ENCODE measurements around the gene DDX5.
A peak's percentile ranks its signal among the peaks of the same experiment; 100 is the strongest.

The DDX5 gene

GRCh38 chr17:64503341-64503740 is 2.7 kb downstream of the DDX5 start:
- Histone ChIP-seq H3K27me3 (no peaks in the 10 kb centered on the region), H3K27ac (no peak overlapping the region), H3K9me3 (no peaks in the 10 kb centered on the region), H3K4me2 (peak overlapping the region; percentile 76), H3K4me1 (peaks cover 66% of the 10 kb centered on the region), H3K9ac (no peak overlapping the region), H4K20me1 (peaks cover 87% of the 10 kb centered on the region), H3K36me3 (peaks cover 69% of the 10 kb centered on the region), H3K4me3 (0 out of 2 replicates have a peak overlapping the region, but pooled peaks have one; percentile 89)
- no peak for TF ChIP-seq Cebpa-rat (IDR thresholded peaks at IDR 0.05)

- TF ChIP-seq Cebpa-rat (IDR thresholded peaks at IDR 0.05): no peak
- Histone ChIP-seq H3K4me1 (peaks cover 67% of the 10 kb centered on the region), H3K9ac (no peak overlapping the region; the same call in 1 of the 2 replicates), H3K9me3 (no peaks in the 10 kb centered on the region), H4K20me1 (peaks cover 87% of the 10 kb centered on the region), H3K4me2 (peak overlapping the region; percentile 76; the same call in 1 of the 2 replicates), H3K27me3 (no peaks in the 10 kb centered on the region), H3K27ac (no peak overlapping the region), H3K36me3 (peaks cover 69% of the 10 kb centered on the region), H3K4me3 (no peak overlapping the region)
Observed at GRCh38 chr17:64502809-64503208, 3.3 kb downstream of the DDX5 start.

- peaks cover 87% of the 10 kb centered on the region for H4K20me1 ChIP-seq
Observed at GRCh38 chr17:64502021-64502420, 4.1 kb downstream of the DDX5 start.

DNA sequence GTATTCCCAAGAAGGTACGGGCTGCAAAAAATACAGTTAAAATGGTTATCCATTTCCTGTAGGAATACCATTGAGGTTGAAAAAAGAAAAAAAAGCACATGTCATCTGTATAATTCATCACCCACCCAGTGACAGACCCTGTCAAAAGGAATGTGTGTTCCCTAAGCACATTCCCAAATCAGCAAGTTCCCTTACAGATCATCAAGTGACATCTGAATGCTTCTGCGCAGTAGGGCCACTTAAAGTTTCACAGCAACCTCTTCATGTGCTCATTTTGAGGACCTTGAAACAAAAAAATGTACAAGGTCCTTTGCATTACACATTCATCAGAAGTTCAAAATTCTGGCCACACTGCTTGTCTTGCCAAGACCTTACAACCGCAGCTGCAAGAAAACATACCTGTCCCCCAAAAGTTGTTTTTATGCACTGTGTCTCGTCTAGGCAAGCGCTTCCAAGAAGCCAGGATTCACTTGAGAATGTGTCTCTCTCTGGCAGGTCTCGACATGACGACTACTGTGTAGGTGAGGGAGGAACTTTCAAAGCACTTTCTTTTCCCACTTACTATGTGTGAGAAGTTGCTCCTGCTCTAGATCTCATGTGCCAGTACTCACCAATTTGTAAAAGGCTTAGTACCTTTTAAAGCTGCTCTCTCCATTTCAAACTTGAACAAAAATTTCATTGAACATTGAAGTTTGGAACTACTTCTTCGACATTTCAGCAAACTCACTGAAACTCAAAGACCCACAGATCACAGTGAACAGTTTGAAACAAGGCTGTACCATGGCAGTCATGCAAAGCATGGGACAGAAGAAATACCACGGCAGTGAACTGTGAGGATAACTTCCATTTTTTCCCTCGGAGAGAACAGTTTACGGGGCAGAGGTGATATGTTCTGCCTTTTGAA is 5.0 kb downstream of the DDX5 start:
- no peak overlapping the region for H3K4me3 ChIP-seq
- H3K9me3 ChIP-seq: no peaks in the 10 kb centered on the region
- peaks cover 74% of the 10 kb centered on the region for H3K4me1 ChIP-seq
- no peak overlapping the region for H3K9ac ChIP-seq
- no peak overlapping the region for H3K27ac ChIP-seq
- peaks cover 87% of the 10 kb centered on the region for H4K20me1 ChIP-seq
- no peaks in the 10 kb centered on the region for H3K27me3 ChIP-seq
- no peak overlapping the region for H3K4me2 ChIP-seq
- peaks cover 69% of the 10 kb centered on the region for H3K36me3 ChIP-seq
- no peak for TF ChIP-seq Cebpa-rat (IDR thresholded peaks at IDR 0.05)

More at GRCh38 chr17:64502021-64502420, 4.1 kb downstream of the DDX5 start:
- Histone ChIP-seq H3K9ac (no peak overlapping the region), H3K4me1 (peaks cover 74% of the 10 kb centered on the region), H3K27me3 (no peaks in the 10 kb centered on the region), H3K9me3 (no peaks in the 10 kb centered on the region), H3K4me2 (no peak overlapping the region), H3K36me3 (peaks cover 69% of the 10 kb centered on the region), H3K4me3 (no peak overlapping the region), H3K27ac (no peak overlapping the region)
- no peak for TF ChIP-seq Cebpa-rat (IDR thresholded peaks at IDR 0.05)

DNA sequence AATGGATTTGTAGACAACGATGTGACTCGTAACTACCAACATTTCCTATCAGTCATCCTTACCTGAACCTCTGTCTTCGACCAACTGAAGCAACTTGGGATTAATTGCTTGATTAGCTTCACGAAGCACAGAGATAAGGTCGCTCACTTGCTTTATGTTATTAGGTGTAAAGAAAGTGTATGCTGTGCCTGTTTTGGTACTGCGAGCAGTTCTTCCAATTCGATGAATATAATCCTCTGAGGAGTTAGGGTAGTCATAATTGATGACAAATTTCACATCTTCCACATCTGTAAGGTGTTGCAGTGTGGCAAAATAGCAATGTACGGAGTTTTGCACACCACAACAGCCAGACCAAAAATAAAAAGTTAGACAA is 5.6 kb downstream of the DDX5 start:
- TF ChIP-seq Cebpa-rat (IDR thresholded peaks at IDR 0.05): no peak
- Histone ChIP-seq H3K9me3 (no peaks in the 10 kb centered on the region), H4K20me1 (peaks cover 93% of the 10 kb centered on the region), H3K4me2 (no peak overlapping the region), H3K4me3 (no peak overlapping the region), H3K27me3 (no peaks in the 10 kb centered on the region), H3K36me3 (peaks cover 69% of the 10 kb centered on the region), H3K9ac (no peak overlapping the region), H3K27ac (no peak overlapping the region), H3K4me1 (peaks cover 79% of the 10 kb centered on the region)

- H4K20me1 ChIP-seq: peaks cover 93% of the 10 kb centered on the region
- H3K4me1 ChIP-seq: peaks cover 84% of the 10 kb centered on the region
- no peak overlapping the region for H3K9ac ChIP-seq
- no peak overlapping the region for H3K27ac ChIP-seq
- H3K27me3 ChIP-seq: no peaks in the 10 kb centered on the region
- no peak overlapping the region for H3K4me3 ChIP-seq
- 0 out of 2 replicates have a peak overlapping the region, but pooled peaks have one; percentile 1 for H3K4me2 ChIP-seq
- TF ChIP-seq Cebpa-rat (IDR thresholded peaks at IDR 0.05): no peak
- H3K36me3 ChIP-seq: peaks cover 66% of the 10 kb centered on the region
- H3K9me3 ChIP-seq: no peaks in the 10 kb centered on the region
Observed at GRCh38 chr17:64499805-64500486, 6.1 kb downstream of the DDX5 start.

- Histone ChIP-seq H4K20me1 (peaks cover 93% of the 10 kb centered on the region), H3K27me3 (no peaks in the 10 kb centered on the region), H3K27ac (no peak overlapping the region), H3K4me2 (peak overlapping the region; percentile 87), H3K36me3 (peaks cover 54% of the 10 kb centered on the region), H3K9me3 (no peaks in the 10 kb centered on the region), H3K4me1 (peaks cover 88% of the 10 kb centered on the region), H3K4me3 (0 out of 2 replicates have a peak overlapping the region, but pooled peaks have one; percentile 74), H3K9ac (0 out of 2 replicates have a peak overlapping the region, but pooled peaks have one; percentile 85)
- TF ChIP-seq Cebpa-rat (IDR thresholded peaks at IDR 0.05): no peak
Observed at GRCh38 chr17:64498308-64499203, 7.5 kb downstream of the DDX5 start.

DNA sequence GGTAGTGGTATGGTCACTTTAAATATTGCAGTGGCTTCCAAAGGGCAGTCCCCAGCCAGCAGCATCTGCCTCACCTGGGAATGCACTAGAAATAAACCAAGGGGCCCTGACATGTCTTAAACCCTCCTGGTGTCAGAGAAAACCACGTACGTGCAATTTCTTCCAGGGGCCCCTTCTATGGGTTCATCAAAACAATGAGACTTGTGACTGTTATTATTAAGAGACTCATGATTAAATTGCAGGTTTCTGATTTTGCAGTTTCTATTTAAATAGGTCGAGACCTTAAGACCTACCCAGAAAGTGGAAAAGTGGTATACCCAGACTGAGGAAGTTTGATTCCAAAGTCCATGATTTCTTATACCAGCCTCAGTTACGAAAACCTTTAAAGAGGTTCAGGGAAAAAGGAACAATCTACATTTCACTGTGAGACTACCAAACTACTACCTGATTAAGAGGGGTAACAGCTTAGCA is 8.5 kb downstream of the DDX5 start:
- Histone ChIP-seq H3K9me3 (no peaks in the 10 kb centered on the region), H3K4me1 (peaks cover 86% of the 10 kb centered on the region), H3K9ac (peak overlapping the region; percentile 85), H3K4me2 (peak overlapping the region; percentile 87), H3K27me3 (no peaks in the 10 kb centered on the region), H4K20me1 (peaks cover 91% of the 10 kb centered on the region), H3K36me3 (peaks cover 54% of the 10 kb centered on the region), H3K4me3 (peak overlapping the region; percentile 74), H3K27ac (peak overlapping the region; percentile 86)
- TF ChIP-seq Cebpa-rat (IDR thresholded peaks at IDR 0.05): no peak
